Cardiac muscle cell (in vitro differentiated cells and primary cell): ENCODE data around the gene SMYD3. TPM values are rescaled to one million over a fixed set of nuclear protein-coding genes. Genes with fewer than 3 reads are reported as not detected.

ENCODE experiments used
- DNase-seq, 2 donors: peaks; one replicate each; pipeline versions ENCODE4 v3.0.0 to v3.0.0-alpha.2; 2010 to 2017; ENCODE audit warnings: low read depth in 1 of 2, low spot score in 1 of 2
- H3K27ac ChIP-seq: fragments of 200-600 bp; sonication (generic); 2 replicates; pipeline ENCODE4 v1.5.1; 2016
- H3K27me3 ChIP-seq: fragments of 200-600 bp; sonication (generic); 2 replicates; pipeline ENCODE4 v1.6.0; 2016; ENCODE audit warnings: control low read depth
- H3K36me3 ChIP-seq: fragments of 200-600 bp; sonication (generic); 2 replicates; pipeline ENCODE4 v1.5.1; 2016; ENCODE audit warnings: control low read depth
- H3K4me1 ChIP-seq: fragments of 200-600 bp; sonication (generic); 2 replicates; pipeline ENCODE4 v1.8.1; 2017; ENCODE audit warnings: low read depth, mild to moderate bottlenecking, mixed run types
- H3K4me3 ChIP-seq: fragments of 200-600 bp; sonication (generic); 2 replicates; pipeline ENCODE4 v1.5.1; 2016; ENCODE audit warnings: mild to moderate bottlenecking
- H3K9me3 ChIP-seq: fragments of 200-600 bp; sonication (generic); 2 replicates; pipeline ENCODE4 v1.5.1; 2017; ENCODE audit warnings: low read depth, mild to moderate bottlenecking, control low read depth
- CTCF ChIP-seq: IDR thresholded peaks from 2 replicates; pipeline ENCODE4 v1.5.1; 2012; ENCODE audit warnings: low read depth, mild to moderate bottlenecking, low read length
- polyA plus RNA-seq: library from polyadenylated mRNA; unstranded; fragments of >200 nt; fragmentation: Nextera tagmentation; extraction: Ambion mirVana; gene quantifications from 2 replicates; pipeline ENCODE4 v1.2.1, GENCODE V29; 2016
- total RNA-seq: library from RNA; depleted of rRNA; stranded (reverse); fragments of >200 nt; gene quantifications from 2 replicates; pipeline ENCODE4 v1.2.3, GENCODE V29; 2016

SMYD3 gene
- total and polyA plus RNA-seq, 2 experiments from 2014 or later, result 47.2 to 50.8 TPM

GRCh38 chr1:246189126-246189525, 318.0 kb downstream of the SMYD3 start:
- no peak for TF ChIP-seq CTCF
- H3K4me1 ChIP-seq, result peaks cover 4% of the 10 kb centered on the region
- H3K9me3 ChIP-seq, result no peaks in the 10 kb centered on the region
- H3K36me3 ChIP-seq, result no peaks in the 10 kb centered on the region
- H3K4me3 ChIP-seq, result no peak overlapping the region
- no peak overlapping the region for H3K27ac ChIP-seq
- H3K27me3 ChIP-seq, result no peaks in the 10 kb centered on the region
- DNase-seq, result no peak

- TF ChIP-seq CTCF, result no peak
- H3K4me1 ChIP-seq, result peaks cover 16% of the 10 kb centered on the region
- H3K27me3 ChIP-seq, result no peaks in the 10 kb centered on the region
- no peaks in the 10 kb centered on the region for H3K36me3 ChIP-seq
- peak in 1 of 2 donors; percentile 3 for DNase-seq
- no peaks in the 10 kb centered on the region for H3K9me3 ChIP-seq
- H3K4me3 ChIP-seq, result no peak overlapping the region
- no peak overlapping the region for H3K27ac ChIP-seq
These were observed 319.2 kb downstream of the SMYD3 start for GRCh38 chr1:246187834-246188372.

- no peaks in the 10 kb centered on the region for H3K27me3 ChIP-seq
- H3K27ac ChIP-seq, result no peak overlapping the region
- peaks cover 20% of the 10 kb centered on the region for H3K4me1 ChIP-seq
- no peak for DNase-seq
- H3K36me3 ChIP-seq, result no peaks in the 10 kb centered on the region
- H3K9me3 ChIP-seq, result no peaks in the 10 kb centered on the region
- H3K4me3 ChIP-seq, result no peak overlapping the region
- TF ChIP-seq CTCF, result no peak
These were observed 322.6 kb downstream of the SMYD3 start for GRCh38 chr1:246184503-246184902.

- no peaks in the 10 kb centered on the region for H3K27me3 ChIP-seq
- no peak for DNase-seq
- peaks cover 22% of the 10 kb centered on the region for H3K4me1 ChIP-seq
- no peaks in the 10 kb centered on the region for H3K36me3 ChIP-seq
- H3K27ac ChIP-seq, result no peak overlapping the region
- no peaks in the 10 kb centered on the region for H3K9me3 ChIP-seq
- H3K4me3 ChIP-seq, result no peak overlapping the region
- TF ChIP-seq CTCF, result no peak
These were observed 324.8 kb downstream of the SMYD3 start for GRCh38 chr1:246182149-246182851.

GRCh38 chr1:246181241-246181640, 325.8 kb downstream of the SMYD3 start:
- Histone ChIP-seq H3K4me1 (peaks cover 26% of the 10 kb centered on the region), H3K9me3 (no peaks in the 10 kb centered on the region), H3K27me3 (no peaks in the 10 kb centered on the region), H3K36me3 (no peaks in the 10 kb centered on the region), H3K27ac (no peak overlapping the region), H3K4me3 (no peak overlapping the region)
- TF ChIP-seq CTCF, result no peak
- peak in 1 of 2 donors; percentile 3 for DNase-seq
